ENCODE results near the gene PEX11B.

The PEX11B gene

DNA sequence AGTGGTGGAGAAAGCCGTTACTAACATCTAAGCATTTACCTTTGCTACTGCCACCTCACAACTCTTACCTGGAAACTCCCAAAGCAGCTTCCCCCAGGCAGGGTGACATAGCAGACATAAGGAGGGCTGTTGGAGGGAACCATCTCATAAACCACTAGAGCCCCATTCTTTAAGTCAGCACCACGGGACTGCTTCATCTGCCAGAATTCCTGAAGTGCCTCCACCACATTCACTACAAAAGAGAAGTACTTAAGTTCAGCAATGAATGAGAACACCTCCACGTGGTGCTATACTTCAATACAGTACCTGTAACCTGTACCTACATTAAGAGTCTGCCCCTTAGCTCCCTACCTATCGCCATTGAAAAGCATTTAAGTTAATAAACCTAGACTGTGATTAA is 29.0 kb upstream of the PEX11B start:
- TF ChIP-seq, protein P1, sequence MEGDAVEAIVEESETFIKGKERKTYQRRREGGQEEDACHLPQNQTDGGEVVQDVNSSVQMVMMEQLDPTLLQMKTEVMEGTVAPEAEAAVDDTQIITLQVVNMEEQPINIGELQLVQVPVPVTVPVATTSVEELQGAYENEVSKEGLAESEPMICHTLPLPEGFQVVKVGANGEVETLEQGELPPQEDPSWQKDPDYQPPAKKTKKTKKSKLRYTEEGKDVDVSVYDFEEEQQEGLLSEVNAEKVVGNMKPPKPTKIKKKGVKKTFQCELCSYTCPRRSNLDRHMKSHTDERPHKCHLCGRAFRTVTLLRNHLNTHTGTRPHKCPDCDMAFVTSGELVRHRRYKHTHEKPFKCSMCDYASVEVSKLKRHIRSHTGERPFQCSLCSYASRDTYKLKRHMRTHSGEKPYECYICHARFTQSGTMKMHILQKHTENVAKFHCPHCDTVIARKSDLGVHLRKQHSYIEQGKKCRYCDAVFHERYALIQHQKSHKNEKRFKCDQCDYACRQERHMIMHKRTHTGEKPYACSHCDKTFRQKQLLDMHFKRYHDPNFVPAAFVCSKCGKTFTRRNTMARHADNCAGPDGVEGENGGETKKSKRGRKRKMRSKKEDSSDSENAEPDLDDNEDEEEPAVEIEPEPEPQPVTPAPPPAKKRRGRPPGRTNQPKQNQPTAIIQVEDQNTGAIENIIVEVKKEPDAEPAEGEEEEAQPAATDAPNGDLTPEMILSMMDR (IDR thresholded peaks at IDR 0.05; ENCODE audit: low read depth, low read length) = no peak
- H3K9me3 ChIP-seq (ENCODE audit: severe bottlenecking) = no peaks in the 10 kb centered on the region
- H3K36me3 ChIP-seq = peaks cover 27% of the 10 kb centered on the region
- no peak overlapping the region for H3K27ac ChIP-seq
- no peaks in the 10 kb centered on the region for H3K27me3 ChIP-seq (ENCODE audit: insufficient read depth, low read depth, severe bottlenecking)
- no peak for DNase-seq
- no peak overlapping the region for H3K4me3 ChIP-seq (ENCODE audit: low read depth, low read length)

DNA sequence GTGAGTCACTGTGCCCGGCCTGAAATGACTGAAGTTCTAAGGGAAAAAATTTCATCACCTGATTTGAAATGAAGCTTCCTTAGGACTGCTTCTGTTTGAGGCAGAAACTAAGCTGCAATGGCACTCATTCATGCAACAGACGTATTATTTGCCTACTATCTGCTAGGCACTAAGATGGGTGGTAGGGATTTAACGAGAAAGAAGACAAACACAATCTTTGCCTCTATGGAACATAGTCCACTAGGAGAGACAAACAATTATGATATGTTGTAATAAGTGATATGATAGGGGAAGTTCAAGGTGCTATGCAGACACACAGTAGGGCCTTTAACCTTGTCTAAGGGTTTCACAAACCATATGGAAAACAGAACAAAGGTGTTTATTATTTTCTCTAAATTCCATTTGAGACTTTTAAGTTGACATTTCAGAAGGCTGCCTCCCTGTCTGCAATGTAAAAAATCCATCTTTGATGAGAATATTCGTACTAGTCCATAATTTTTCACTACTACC is 28.0 kb upstream of the PEX11B start:
- H3K27ac ChIP-seq = no peak overlapping the region
- TF ChIP-seq, protein P1 (IDR thresholded peaks at IDR 0.05; ENCODE audit: low read depth, low read length) = no peak
- DNase-seq = no peak
- no peaks in the 10 kb centered on the region for H3K9me3 ChIP-seq (ENCODE audit: severe bottlenecking)
- H3K4me3 ChIP-seq (ENCODE audit: low read depth, low read length) = no peak overlapping the region
- H3K27me3 ChIP-seq (ENCODE audit: insufficient read depth, low read depth, severe bottlenecking) = no peaks in the 10 kb centered on the region
- peaks cover 29% of the 10 kb centered on the region for H3K36me3 ChIP-seq

- peaks cover 36% of the 10 kb centered on the region for H3K36me3 ChIP-seq
- no peaks in the 10 kb centered on the region for H3K9me3 ChIP-seq (ENCODE audit: severe bottlenecking)
- H3K27ac ChIP-seq = no peak overlapping the region
- no peaks in the 10 kb centered on the region for H3K27me3 ChIP-seq (ENCODE audit: insufficient read depth, low read depth, severe bottlenecking)
- TF ChIP-seq, protein P1 (IDR thresholded peaks at IDR 0.05; ENCODE audit: low read depth, low read length) = no peak
- no peak for DNase-seq
- no peak overlapping the region for H3K4me3 ChIP-seq (ENCODE audit: low read depth, low read length)
Measured at GRCh38 chr1:145944532-145944931, 26.0 kb upstream of the PEX11B start.

GRCh38 chr1:145942871-145943270 is 24.4 kb upstream of the PEX11B start:
- no peak overlapping the region for H3K27ac ChIP-seq
- TF ChIP-seq, protein P1 (IDR thresholded peaks at IDR 0.05; ENCODE audit: low read depth, low read length) = no peak
- no peaks in the 10 kb centered on the region for H3K9me3 ChIP-seq (ENCODE audit: severe bottlenecking)
- no peak overlapping the region for H3K4me3 ChIP-seq (ENCODE audit: low read depth, low read length)
- no peaks in the 10 kb centered on the region for H3K27me3 ChIP-seq (ENCODE audit: insufficient read depth, low read depth, severe bottlenecking)
- no peak for DNase-seq
- peaks cover 36% of the 10 kb centered on the region for H3K36me3 ChIP-seq

- H3K27ac ChIP-seq = no peak overlapping the region
- TF ChIP-seq, protein P1 (IDR thresholded peaks at IDR 0.05; ENCODE audit: low read depth, low read length) = no peak
Measured at GRCh38 chr1:145942405-145942804, 23.9 kb upstream of the PEX11B start.

DNA sequence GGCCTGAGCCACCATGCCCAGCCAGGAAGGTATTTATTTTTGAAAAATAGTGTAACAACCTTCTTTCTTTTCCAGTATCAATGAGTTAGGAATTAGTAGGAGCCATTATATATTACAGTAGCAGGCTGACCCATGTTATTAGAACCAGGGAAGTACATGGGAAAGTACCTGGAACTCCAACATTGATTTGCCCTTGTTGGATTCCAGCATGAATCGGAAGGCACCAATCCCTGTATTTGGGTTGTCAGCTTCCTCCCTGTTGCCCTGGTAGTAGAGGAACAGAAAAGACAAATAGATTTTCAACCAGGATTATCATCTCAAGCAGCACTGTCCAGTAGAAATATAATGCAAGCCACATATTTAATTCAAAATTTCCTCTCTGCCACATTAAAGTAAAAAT is 18.9 kb upstream of the PEX11B start:
- H3K9me3 ChIP-seq (ENCODE audit: severe bottlenecking) = no peaks in the 10 kb centered on the region
- H3K4me3 ChIP-seq (ENCODE audit: low read depth, low read length) = no peak overlapping the region
- H3K27me3 ChIP-seq (ENCODE audit: insufficient read depth, low read depth, severe bottlenecking) = no peaks in the 10 kb centered on the region
- TF ChIP-seq, protein P1 (IDR thresholded peaks at IDR 0.05; ENCODE audit: low read depth, low read length) = no peak
- H3K27ac ChIP-seq = no peak overlapping the region
- DNase-seq = no peak
- H3K36me3 ChIP-seq = peaks cover 12% of the 10 kb centered on the region

More at GRCh38 chr1:145942405-145942804, 23.9 kb upstream of the PEX11B start:
- Histone ChIP-seq H3K27me3 (ENCODE audit: insufficient read depth, low read depth, severe bottlenecking) (no peaks in the 10 kb centered on the region), H3K36me3 (peaks cover 36% of the 10 kb centered on the region), H3K9me3 (ENCODE audit: severe bottlenecking) (no peaks in the 10 kb centered on the region), H3K4me3 (ENCODE audit: low read depth, low read length) (no peak overlapping the region)
- DNase-seq = no peak
